ENCODE data around the gene APOBR.
"Not testable (repeated sequence)": the region's sequence is repeated elsewhere in the genome, so short reads cannot be mapped to it uniquely, and the experiment has no call there.

- not testable (repeated sequence) for TF ChIP-seq EZH2 (IDR thresholded peaks at IDR 0.05; ENCODE audit: insufficient read depth, poor library complexity, severe bottlenecking); EZH2phosphoT487 (IDR thresholded peaks at IDR 0.05; ENCODE audit: insufficient read depth, low read depth)
Measured at GRCh38 chr16:28447081-28447480, 47.4 kb upstream of the APOBR start.

Data from GM23248 (cell line).